ENCODE data around the gene POU5F1.
A peak's percentile ranks its signal among the peaks of the same experiment; 100 is the strongest.

POU5F1 gene

DNA sequence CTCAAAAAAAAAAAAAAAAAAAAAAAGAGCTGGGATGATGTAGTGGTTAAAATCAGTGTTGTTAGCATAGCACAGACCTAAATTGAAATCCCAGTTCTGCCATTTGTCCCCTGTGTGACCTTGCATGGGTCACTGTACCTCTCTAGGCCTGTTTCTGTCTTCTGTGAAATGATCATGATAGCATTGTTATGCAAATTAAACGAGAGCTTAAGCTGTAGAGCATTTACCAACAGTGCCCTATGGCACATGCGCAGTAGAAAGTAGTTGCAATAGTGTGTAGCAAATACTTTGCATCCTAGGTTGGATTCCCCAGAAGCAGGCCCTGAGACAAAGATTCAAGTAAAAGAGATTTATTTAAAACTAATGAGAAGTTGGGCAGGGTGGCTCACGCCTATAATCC, 38.9 kb downstream of the POU5F1 start:
- H3K4me2 ChIP-seq: no peak overlapping the region
- H3K9ac ChIP-seq: no peak overlapping the region
- H3K4me3 ChIP-seq (IDR thresholded peaks at IDR 0.05; ENCODE audit: insufficient read depth, low read depth, low read length): no peak overlapping the region
- H2AFZ ChIP-seq (ENCODE audit: low read depth): no peak overlapping the region
- TF ChIP-seq, protein P1, sequence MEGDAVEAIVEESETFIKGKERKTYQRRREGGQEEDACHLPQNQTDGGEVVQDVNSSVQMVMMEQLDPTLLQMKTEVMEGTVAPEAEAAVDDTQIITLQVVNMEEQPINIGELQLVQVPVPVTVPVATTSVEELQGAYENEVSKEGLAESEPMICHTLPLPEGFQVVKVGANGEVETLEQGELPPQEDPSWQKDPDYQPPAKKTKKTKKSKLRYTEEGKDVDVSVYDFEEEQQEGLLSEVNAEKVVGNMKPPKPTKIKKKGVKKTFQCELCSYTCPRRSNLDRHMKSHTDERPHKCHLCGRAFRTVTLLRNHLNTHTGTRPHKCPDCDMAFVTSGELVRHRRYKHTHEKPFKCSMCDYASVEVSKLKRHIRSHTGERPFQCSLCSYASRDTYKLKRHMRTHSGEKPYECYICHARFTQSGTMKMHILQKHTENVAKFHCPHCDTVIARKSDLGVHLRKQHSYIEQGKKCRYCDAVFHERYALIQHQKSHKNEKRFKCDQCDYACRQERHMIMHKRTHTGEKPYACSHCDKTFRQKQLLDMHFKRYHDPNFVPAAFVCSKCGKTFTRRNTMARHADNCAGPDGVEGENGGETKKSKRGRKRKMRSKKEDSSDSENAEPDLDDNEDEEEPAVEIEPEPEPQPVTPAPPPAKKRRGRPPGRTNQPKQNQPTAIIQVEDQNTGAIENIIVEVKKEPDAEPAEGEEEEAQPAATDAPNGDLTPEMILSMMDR (conservative IDR thresholded peaks at IDR 0.05; ENCODE audit: low read depth, low read length): no peak
- H3K27ac ChIP-seq: no peak overlapping the region
- no peaks in the 10 kb centered on the region for H4K20me1 ChIP-seq (ENCODE audit: insufficient read depth)
- H3K79me2 ChIP-seq (ENCODE audit: insufficient read depth, low read depth): no peaks in the 10 kb centered on the region
- no peaks in the 10 kb centered on the region; the same call in 1 of the 2 replicates for H3K27me3 ChIP-seq (ENCODE audit: insufficient read depth, low read depth)
- H3K36me3 ChIP-seq (ENCODE audit: insufficient read depth): no peaks in the 10 kb centered on the region
- peaks cover 4% of the 10 kb centered on the region for H3K4me1 ChIP-seq (ENCODE audit: low read depth, poor library complexity, severe bottlenecking)

DNA sequence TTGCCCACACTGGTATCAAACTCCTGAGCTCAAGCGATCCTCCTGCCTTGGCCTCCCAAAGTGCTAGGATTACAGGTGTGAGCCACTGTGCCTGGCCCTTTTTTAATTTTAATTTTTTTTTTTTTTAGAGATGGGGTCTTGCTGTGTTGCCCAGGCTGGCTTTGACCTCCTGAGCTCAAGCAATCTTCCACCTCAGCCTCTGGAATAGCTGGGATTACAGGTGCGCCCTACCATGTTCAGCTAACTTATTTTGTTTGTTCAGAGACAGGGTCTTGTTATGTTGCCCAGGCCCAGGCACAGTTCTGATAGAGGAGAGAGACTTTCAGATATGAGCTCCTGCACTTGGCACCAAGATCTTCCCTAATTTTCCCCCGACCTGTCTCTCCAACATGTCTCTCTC, 39.7 kb downstream of the POU5F1 start:
- no peaks in the 10 kb centered on the region for H4K20me1 ChIP-seq (ENCODE audit: insufficient read depth)
- H3K4me3 ChIP-seq (IDR thresholded peaks at IDR 0.05; ENCODE audit: insufficient read depth, low read depth, low read length): no peak overlapping the region
- peaks cover 4% of the 10 kb centered on the region for H3K4me1 ChIP-seq (ENCODE audit: low read depth, poor library complexity, severe bottlenecking)
- H3K9ac ChIP-seq: no peak overlapping the region
- H3K27ac ChIP-seq: no peak overlapping the region
- no peaks in the 10 kb centered on the region for H3K36me3 ChIP-seq (ENCODE audit: insufficient read depth)
- H3K79me2 ChIP-seq (ENCODE audit: insufficient read depth, low read depth): no peaks in the 10 kb centered on the region
- H3K27me3 ChIP-seq (ENCODE audit: insufficient read depth, low read depth): no peaks in the 10 kb centered on the region; the same call in 1 of the 2 replicates
- TF ChIP-seq, protein P1 (conservative IDR thresholded peaks at IDR 0.05; ENCODE audit: low read depth, low read length): no peak
- no peak overlapping the region for H2AFZ ChIP-seq (ENCODE audit: low read depth)
- no peak overlapping the region for H3K4me2 ChIP-seq

DNA sequence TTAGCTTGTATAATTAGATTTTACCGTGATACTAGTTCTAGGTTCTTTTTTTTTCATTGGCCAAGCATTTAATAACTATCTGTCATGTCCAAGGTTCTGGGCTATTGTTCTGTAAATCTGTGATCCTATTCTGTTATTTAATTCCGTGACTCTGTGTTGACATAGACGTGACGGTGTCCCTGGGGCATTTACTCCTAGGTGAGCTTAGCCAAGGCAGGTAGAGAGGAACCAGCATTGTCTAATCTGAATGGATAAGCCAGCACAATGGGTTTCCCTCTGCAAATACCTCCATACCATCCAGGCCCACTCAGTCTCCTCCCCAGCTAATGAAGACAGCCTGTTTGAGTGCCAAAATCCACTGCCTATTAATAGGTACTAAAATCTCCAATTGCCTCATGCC, 41.4 kb downstream of the POU5F1 start:
- H3K36me3 ChIP-seq (ENCODE audit: insufficient read depth): no peaks in the 10 kb centered on the region
- H3K27ac ChIP-seq: no peak overlapping the region

DNA sequence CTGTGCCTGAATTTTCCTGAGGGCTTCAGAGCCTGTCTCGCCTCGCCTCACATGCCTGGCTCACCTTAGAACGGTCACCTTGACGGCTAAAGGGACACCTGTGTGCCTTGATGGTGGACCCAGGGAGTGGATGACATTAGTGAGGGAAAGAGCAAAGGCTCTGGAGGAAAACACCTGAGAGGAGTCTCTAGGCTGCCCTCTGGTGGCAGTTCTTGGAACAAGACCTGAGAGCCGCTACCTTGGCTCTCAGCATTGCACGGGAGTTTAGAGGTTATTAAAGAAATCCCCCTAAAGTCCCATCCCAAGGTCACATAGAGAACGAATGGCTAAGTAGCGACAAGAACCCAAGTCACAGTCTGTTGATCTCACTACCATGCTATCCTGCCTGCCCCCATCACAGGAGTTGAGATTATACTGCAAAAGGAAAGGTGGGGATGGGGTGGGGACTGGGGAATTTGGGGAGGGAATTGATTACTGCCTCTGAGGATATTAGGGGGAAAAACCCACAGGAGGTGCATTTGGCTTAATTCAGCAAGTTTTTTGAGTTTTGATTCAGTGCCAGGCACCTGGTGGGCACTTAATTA, 42.3 kb downstream of the POU5F1 start:
- no peaks in the 10 kb centered on the region; the same call in 1 of the 2 replicates for H3K27me3 ChIP-seq (ENCODE audit: insufficient read depth, low read depth)
- peaks cover 4% of the 10 kb centered on the region for H3K4me1 ChIP-seq (ENCODE audit: low read depth, poor library complexity, severe bottlenecking)
- no peak overlapping the region for H3K4me3 ChIP-seq (IDR thresholded peaks at IDR 0.05; ENCODE audit: insufficient read depth, low read depth, low read length)
- TF ChIP-seq, protein P1 (conservative IDR thresholded peaks at IDR 0.05; ENCODE audit: low read depth, low read length): peak; percentile 75
- no peak overlapping the region; the same call in none of the 2 replicates for H2AFZ ChIP-seq (ENCODE audit: low read depth)
- no peak overlapping the region for H3K9ac ChIP-seq
- no peak overlapping the region for H3K4me2 ChIP-seq
- no peaks in the 10 kb centered on the region for H3K79me2 ChIP-seq (ENCODE audit: insufficient read depth, low read depth)
- H3K36me3 ChIP-seq (ENCODE audit: insufficient read depth): no peaks in the 10 kb centered on the region
- no peaks in the 10 kb centered on the region for H4K20me1 ChIP-seq (ENCODE audit: insufficient read depth)
- H3K27ac ChIP-seq: no peak overlapping the region

More for the DNA sequence above, 41.4 kb downstream of the POU5F1 start:
- TF ChIP-seq, protein P1 (conservative IDR thresholded peaks at IDR 0.05; ENCODE audit: low read depth, low read length): no peak
- Histone ChIP-seq H3K27me3 (ENCODE audit: insufficient read depth, low read depth) (no peaks in the 10 kb centered on the region; the same call in 1 of the 2 replicates), H3K79me2 (ENCODE audit: insufficient read depth, low read depth) (no peaks in the 10 kb centered on the region), H2AFZ (ENCODE audit: low read depth) (no peak overlapping the region), H3K4me1 (ENCODE audit: low read depth, poor library complexity, severe bottlenecking) (peaks cover 4% of the 10 kb centered on the region), H3K4me3 (IDR thresholded peaks at IDR 0.05; ENCODE audit: insufficient read depth, low read depth, low read length) (no peak overlapping the region), H4K20me1 (ENCODE audit: insufficient read depth) (no peaks in the 10 kb centered on the region), H3K9ac (no peak overlapping the region), H3K4me2 (no peak overlapping the region)
